GM21360 (cell line): ENCODE results near the gene TERT.
"Not testable (repeated sequence)": the region's sequence is repeated elsewhere in the genome, so short reads cannot be mapped to it uniquely, and the experiment has no call there.

ENCODE experiments used
- ATAC-seq: cut with Tn5 transposase; IDR thresholded peaks from one replicate; pipeline ENCODE4 v1.9.1; 2021; ENCODE audit warnings: mild to moderate bottlenecking, moderate library complexity; ENCODE audit not compliant: unreplicated experiment

Gene TERT

DNA sequence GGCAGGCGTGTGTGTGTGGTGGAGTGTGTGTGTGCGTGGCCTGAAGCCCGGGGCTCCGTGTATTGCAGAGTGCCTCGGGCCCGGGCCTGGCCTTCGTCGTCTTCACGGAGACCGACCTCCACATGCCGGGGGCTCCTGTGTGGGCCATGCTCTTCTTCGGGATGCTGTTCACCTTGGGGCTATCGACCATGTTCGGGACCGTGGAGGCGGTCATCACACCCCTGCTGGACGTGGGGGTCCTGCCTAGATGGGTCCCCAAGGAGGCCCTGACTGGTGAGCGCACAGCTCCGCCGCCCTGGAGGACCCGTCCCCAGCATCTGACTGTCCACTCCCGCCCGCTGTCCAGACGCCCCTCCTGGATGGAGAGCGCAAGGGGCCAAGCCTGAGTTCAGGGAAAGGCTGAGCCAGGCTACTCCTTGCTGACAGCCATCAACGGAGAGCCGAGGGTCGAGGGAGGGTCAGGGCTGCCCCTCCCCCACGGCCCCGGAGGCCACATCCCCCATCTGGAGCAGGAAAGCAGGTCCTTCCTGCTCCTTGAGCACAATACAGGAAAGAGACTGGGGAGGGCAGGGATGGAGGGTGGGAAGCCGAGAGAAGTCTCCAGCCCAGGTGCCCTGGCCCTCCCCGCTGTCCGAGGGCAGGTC is 51.3 kb downstream of the TERT start:
- ATAC-seq: no peak

GRCh38 chr5:1242733-1243486 is 52.0 kb downstream of the TERT start:
- no peak for ATAC-seq

DNA sequence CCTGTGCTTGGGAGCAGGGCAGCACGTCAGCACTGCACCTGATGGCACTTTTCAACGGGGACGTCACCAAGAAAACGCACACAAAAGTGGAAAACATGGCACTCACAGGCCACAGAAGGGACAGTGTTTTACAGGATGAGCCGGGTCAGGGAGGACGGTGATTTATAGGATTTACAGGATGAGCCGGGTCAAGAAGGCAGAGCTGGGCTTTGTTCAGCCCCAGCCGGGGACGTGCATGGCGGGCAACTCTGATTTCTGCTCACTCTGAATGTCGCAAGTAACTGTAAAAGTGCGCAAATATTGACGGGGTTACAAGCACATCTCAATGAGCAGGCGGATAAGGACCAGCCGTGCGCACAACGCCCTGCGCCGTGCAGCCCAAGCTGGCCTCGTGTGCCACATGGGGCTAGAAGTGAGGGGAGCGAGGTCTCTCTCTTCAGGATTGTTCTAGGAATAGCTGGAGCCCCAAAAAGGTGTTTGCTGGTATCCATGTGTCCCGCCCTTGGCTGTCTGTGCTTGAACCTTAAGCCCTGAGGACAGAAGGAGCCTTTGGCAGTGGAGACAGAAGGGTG is 53.3 kb downstream of the TERT start:
- no peak for ATAC-seq

DNA sequence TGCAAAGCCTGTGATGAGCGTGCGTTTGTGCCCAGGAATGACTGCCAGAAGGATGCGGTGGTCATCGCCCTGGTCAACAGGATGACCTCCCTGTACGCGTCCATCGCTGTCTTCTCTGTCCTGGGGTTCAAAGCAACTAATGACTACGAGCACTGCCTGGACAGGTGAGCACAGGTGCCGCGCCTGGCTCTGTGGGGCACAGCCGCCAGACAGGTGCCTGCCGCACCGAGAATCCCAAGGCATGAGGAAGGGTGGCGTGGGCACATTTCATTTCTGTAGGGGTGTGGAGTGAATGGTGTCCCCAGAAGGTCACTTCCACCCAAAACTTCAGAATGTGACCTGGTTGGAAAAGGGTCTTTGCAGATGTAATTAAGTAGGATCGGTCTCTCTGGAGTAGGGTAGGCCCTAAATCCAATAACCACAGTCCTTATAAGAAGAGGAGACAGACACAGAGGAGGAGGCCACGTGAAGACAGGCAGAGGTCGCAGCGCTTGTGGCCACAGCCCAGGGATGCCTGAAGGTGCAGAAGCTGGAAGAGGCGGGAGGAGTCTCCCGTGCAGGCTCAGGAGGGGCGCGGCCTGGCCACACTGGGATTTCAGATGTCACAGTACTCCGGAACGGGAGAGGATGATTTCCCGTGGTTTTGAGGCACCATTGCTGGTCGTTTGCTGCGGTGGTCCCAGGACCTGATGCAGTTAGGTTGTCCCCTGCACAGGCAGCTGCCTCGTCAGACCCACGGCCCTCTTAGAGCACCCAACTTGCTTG is 54.2 kb downstream of the TERT start:
- no peak for ATAC-seq

DNA sequence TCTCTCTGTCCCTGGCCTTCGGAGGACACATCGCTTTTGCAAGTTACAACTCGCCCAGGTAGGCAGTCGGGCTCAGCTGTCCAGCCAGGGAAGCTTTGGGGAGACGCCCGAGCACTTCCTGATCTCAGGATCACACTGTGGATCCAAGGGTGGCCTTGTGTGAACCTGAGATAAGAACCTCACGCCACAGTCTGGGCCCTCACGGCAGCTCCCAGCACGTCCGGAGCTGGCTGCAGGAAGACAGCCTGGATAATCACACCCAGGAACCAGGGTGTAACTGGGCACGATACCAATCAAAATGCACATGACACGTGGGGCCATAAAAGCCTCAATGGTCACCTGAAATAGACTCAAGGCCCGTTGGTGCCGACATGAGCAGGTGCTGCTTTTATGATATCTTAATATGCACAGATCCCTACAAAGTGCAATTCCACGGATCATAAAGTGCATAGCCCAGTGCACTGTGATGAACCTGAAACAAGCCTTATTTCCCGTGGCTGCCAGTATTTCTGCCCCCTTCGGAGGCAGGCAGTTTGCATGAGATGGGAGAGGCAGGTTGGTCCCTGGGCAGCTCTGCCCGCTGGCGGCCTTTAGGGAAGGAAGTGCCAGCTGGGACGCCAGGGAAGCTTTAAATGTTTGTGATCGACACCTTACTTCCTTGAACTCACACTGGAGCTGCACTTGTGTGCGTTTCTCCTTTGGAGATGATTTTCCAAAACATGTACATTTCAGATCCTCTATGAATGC is 55.2 kb downstream of the TERT start:
- ATAC-seq: no peak

DNA sequence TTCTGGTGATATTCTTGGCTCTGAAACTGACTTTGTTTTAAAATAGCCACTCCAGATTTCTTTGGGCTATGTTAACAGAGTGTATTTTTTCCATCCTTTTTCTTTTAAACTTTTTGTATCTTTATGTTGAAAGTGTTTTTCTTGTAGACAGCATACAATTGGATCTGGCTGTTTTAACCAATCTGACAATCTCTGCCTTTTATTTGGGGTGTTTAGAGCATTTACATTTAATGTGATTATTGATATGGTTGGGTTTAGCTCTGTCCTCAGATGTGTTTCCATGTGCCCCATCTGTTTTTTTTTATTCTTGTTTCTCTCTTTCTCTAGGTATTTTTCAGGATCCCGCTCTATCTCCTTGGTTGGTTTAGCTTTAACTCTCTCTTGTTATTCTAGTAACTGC is 59.0 kb downstream of the TERT start:
- ATAC-seq: no peak

- no peak for ATAC-seq
Observed at GRCh38 chr5:1235379-1235778, 59.5 kb downstream of the TERT start.

DNA sequence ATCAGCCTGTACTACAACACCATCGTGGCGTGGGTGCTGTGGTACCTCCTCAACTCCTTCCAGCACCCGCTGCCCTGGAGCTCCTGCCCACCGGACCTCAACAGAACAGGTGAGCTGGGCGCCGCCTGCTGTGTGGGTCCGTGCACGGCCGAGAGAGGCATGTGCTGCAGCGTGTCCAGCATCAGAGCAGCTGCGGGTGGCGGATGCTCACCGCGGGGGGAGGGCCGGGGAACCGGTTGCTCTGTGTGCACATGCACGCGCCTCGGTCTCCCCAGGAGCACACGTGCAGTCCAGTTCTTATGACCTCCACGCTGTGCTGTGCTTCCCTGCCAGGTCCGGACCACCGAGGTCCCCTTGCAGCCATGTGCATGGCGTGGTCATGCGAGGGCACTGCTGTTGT is 62.1 kb downstream of the TERT start:
- no peak for ATAC-seq

DNA sequence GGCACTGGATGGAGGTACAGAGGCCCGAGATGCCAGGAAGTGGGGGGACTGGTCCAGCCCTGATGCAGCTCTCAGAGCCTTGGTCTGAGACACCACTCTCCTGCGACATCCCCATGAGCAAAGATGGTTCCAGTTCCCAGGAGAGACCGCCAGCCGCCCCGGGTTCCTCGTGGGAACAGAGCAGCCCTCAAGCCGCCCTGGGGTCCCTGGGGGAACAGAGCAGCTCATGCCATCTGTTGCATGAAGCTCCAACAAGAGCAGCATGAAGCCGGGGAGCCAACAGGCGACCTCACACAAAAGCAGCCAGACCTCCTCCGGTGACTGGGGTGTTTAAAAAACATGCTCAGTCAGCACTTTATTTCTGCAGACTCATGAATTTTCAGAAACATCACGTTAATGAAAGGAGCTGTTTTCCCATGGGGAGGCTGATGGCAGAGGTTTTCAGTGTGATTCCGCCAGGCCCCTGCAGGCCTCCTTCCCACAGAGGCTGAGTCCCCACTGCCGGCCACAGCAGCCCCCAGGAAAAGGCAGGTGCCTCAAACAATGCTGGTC is 63.4 kb downstream of the TERT start:
- no peak for ATAC-seq

DNA sequence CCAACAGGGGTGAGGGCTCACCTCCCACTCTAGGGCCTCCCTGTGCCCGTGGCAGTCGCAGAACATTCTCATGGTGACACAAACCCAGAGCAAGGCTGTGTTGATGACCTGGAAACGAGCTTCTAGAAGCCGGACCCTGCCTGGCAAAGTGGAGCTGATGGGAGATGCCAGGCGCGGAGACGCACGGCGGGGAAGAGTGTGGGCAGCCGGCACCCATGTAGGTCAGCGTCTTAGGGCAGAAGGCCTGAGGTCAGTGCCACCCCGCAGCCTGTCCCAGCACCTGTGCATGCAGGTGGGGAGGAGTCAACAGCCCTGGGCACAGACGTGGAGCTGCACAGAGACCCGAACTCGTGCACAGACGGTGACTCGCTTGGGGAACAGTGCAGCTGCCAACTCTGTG is 64.3 kb downstream of the TERT start:
- ATAC-seq: no peak

DNA sequence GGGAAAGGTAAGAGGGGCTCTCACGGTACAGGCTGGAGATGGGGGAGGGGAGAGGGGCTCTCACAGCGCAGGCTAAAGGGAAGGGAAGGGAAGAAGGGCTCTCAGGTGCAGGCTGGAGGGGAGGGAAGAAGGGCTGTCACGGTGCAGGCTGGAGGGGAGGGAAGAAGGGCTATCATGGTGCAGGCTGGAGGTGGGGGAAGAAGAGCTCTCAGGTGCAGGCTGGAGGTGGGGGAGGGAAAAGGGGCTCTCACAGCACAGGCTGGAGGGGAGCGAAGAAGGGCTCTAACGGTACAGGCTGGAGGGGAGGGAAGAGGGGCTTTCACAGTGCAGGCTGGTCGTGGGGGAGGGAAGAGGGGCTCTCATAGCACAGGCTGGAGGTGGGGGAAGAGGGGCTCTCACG is 65.0 kb downstream of the TERT start:
- no peak for ATAC-seq

GRCh38 chr5:1229023-1229422 is 65.8 kb downstream of the TERT start:
- ATAC-seq: not testable (repeated sequence)

DNA sequence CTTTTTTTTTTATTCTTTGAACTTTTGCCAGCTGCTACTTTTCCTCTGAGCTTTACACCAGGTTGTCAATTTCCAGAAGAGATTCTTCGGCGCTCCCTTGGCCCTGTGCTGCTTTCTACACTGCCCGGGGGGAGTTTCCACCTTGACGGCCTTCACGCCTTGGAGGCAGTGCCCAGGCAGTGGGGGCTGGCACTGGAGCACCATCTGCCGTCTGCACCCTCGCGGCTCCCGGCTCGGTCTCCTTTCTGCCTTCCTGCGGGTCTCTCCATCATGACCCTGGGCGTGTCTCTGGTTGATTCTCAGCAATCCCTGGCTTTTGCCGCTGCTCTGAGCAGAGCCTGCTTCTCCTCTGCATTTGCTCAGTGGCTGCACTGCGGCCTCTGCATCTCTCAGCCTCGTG is 66.7 kb downstream of the TERT start:
- no peak for ATAC-seq

DNA sequence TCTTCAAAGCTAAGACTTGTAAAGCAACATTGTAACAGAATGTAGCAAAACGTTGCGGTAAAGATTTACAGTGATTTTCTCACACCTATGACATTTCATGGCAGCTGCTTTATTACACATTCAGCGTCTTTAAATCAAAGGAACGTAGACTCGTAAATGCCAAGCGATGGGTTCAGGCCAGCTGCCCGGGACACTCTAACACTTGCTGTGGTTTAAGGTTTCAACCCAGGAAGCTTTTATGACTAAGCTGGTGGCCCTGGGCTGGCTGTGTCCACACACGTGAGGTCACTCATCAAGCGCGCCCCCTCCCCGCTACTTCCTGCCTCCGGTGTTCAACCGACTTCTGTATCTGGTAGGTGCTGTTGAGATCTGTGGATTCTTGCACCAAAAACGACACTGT is 67.2 kb downstream of the TERT start:
- ATAC-seq: no peak

DNA sequence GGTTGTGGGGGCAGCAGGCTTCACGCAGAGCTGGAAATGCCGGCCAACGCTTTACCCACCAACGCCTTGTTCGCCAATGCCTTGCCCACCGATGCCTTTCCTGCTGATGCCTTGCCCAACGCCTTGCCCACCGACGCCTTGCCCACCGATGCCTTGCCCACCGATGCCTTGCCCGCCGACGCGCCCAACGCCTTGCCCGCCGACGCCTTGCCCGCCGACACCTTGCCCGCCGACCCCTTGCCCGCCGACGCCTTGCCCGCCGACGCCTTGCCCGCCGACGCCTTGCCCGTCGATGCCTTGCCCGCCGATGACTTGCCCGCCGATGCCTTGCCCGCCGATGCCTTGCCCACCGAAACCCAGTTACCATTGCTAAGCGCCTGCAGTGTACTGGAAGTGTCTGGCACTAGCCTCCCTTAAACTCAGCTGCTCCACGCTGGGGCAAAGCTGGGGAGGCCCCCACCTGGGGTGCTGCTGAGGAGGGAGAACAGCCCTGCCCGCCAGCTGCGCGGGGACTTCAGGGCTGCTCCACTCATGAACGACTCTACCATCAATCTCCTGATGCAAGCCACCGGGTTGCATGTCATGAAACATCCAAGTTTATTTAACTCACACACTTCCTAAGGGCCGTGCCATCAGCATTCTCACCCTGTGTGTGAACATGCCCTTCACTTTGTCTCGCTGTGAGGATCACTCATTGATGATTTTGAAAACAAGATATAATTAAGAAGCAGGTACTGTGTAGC is 67.9 kb downstream of the TERT start:
- ATAC-seq: no peak

- no peak for ATAC-seq
Observed at GRCh38 chr5:1226231-1226630, 68.6 kb downstream of the TERT start.

GRCh38 chr5:1225081-1225480 is 69.8 kb downstream of the TERT start, which contains the start of gene SLC6A18:
SLC6A18 (plus strand) TSS chr5:1225381; CDS start chr5:1225478, 97 bp downstream.
- ATAC-seq: no peak

DNA sequence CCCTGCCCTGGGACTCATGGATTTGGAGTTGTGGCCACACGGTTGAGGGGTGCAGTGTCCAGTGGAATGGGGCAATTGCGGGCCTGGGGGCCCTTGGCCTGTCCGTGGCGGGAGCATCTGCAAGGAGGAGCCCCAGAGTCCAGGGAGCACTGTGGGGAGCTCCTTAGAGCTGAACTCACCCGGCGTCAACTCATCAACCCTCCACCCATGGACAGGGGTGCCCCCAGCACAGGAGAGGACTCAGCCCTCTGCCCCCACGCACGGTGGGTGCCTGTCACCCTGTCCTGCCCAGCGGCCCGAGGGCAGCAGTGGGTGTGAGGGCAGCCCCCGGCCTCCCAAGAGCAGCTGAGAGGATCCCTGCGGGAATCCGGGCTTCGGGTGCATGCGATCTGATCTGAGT is 70.2 kb downstream of the TERT start:
- ATAC-seq: no peak

DNA sequence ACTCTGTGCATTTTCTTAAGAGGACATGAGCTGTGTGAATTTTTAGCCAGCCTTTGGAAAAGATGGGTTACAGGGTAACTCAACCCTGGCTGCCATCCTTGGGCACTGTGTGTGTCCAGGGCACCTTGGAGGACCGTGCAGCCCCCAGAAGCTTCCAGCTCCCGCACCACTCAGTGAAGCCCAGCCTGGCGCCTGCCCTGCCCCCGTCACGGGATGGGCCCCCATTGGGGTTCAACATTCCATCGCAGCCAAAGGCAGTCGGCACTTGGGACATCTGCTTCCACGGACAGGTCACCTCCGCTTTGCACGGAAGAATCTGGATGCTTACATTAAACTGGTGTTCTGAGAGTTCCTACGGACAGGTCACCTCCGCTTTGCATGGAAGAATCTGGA is 71.6 kb downstream of the TERT start:
- no peak for ATAC-seq
